ENCODE measurements around the gene XAF1. TPM values are rescaled to one million over a fixed set of nuclear protein-coding genes. Genes with fewer than 3 reads are reported as not detected.
A peak's percentile ranks its signal among the peaks of the same experiment; 100 is the strongest.

Gene XAF1
- polyA plus RNA-seq, 3 donors = 28.4 to 45.9 (median 31.9) TPM

DNA sequence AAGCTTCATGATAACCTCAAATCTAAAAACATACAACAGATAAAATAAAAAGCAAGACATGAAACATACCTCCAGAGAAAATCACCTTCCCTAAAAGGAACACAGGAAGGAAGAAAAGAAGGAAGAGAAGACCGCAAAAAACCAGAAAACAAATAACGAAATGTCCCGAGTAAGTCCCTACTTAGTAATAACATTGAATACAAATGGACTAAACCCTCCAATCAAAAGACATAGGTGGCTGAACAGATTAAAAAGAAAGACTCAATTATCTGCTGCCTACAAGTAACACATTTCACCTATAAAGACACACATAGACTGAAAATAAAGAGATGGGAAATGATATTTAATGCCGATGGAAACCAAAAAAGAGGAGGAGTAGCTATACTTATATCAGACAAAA lies 26.4 kb downstream of the XAF1 start:
- Mint-ChIP-seq H3K4me3 (peak overlapping the region in 1 of 2 donors; percentile 23), H3K27ac (no peak overlapping the region), H3K27me3 (ENCODE audit: low read depth in 3 of 3) (peaks cover 41 to 68% (median 47%) of the 10 kb centered on the region in 3 donors), H3K36me3 (no peaks in the 10 kb centered on the region), H3K4me1 (no peaks in the 10 kb centered on the region), H3K9me3 (peaks cover 0 to 9% (median 1%) of the 10 kb centered on the region in 7 donors)
- Histone ChIP-seq H3K4me3 (replicated peaks in 1 of 3; ENCODE audit: low read depth in 2 of 3, low read length in 3 of 3) (no peak overlapping the region), H3K4me1 (ENCODE audit: control insufficient read depth in 1 of 2, insufficient read depth in 2 of 2, low read length in 2 of 2) (no peaks in the 10 kb centered on the region), H4K20me1 (ENCODE audit: insufficient read depth, low read length) (no peaks in the 10 kb centered on the region), H3K4me2 (replicated peaks; ENCODE audit: extremely low read depth, low read length, poor library complexity, severe bottlenecking) (no peak overlapping the region), H3K79me2 (ENCODE audit: insufficient read depth, low read length) (no peaks in the 10 kb centered on the region), H3K9me3 (replicated peaks in 1 of 2; ENCODE audit: control insufficient read depth in 1 of 2, insufficient read depth in 1 of 2, low read length in 2 of 2) (no peaks in the 10 kb centered on the region), H3K27me3 (ENCODE audit: control insufficient read depth in 2 of 2, insufficient read depth in 2 of 2, low read length in 2 of 2) (peaks cover 23 to 29% of the 10 kb centered on the region in 2 donors), H2AFZ (ENCODE audit: insufficient read depth, low read depth, low read length, poor library complexity, severe bottlenecking) (no peak overlapping the region), H3K9ac (ENCODE audit: insufficient read depth, low read length, poor library complexity, severe bottlenecking) (no peak overlapping the region), H3K27ac (ENCODE audit: low read depth in 1 of 2, low read length in 2 of 2) (no peak overlapping the region), H3K36me3 (replicated peaks in 1 of 2; ENCODE audit: control insufficient read depth in 1 of 2, insufficient read depth in 2 of 2, low read length in 2 of 2) (no peaks in the 10 kb centered on the region)
- TF ChIP-seq, protein P1, sequence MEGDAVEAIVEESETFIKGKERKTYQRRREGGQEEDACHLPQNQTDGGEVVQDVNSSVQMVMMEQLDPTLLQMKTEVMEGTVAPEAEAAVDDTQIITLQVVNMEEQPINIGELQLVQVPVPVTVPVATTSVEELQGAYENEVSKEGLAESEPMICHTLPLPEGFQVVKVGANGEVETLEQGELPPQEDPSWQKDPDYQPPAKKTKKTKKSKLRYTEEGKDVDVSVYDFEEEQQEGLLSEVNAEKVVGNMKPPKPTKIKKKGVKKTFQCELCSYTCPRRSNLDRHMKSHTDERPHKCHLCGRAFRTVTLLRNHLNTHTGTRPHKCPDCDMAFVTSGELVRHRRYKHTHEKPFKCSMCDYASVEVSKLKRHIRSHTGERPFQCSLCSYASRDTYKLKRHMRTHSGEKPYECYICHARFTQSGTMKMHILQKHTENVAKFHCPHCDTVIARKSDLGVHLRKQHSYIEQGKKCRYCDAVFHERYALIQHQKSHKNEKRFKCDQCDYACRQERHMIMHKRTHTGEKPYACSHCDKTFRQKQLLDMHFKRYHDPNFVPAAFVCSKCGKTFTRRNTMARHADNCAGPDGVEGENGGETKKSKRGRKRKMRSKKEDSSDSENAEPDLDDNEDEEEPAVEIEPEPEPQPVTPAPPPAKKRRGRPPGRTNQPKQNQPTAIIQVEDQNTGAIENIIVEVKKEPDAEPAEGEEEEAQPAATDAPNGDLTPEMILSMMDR (IDR thresholded peaks at IDR 0.05) = no peak
- DNase-seq = no peak
- no CpG with 5 or more reads among the region's 4 CpGs for WGBS (ENCODE audit: insufficient coverage)
- intact Hi-C loops (cut with micrococcal nuclease) = no loop called here

DNA sequence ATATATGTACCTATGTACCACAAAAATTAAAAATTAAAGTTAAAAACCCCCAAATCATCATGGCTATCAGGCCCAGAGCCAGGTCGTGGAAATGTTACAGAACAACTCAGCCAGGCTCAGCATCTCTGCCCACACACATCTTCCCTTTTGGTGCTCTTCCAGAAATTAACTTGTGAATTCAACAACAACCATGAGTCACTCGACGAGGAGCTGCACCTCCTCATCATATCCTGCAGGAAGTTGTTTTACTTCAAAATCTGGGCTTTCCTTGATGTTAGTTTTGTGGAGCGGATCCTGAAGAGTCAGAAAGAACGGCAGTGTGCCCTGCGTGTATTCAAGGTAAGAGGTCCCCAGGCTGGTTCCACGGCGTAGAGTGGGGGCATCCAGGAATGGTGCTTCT lies 30.8 kb downstream of the XAF1 start:
- no peak overlapping the region for H3K27ac Mint-ChIP-seq

More for the DNA sequence above, 30.8 kb downstream of the XAF1 start:
- no peaks in the 10 kb centered on the region for H4K20me1 ChIP-seq (ENCODE audit: insufficient read depth, low read length)
- no peak overlapping the region for H3K4me3 ChIP-seq (replicated peaks in 1 of 3; ENCODE audit: low read depth in 2 of 3, low read length in 3 of 3)
- H3K9ac ChIP-seq (ENCODE audit: insufficient read depth, low read length, poor library complexity, severe bottlenecking) = no peak overlapping the region
- no peaks in the 10 kb centered on the region for H3K79me2 ChIP-seq (ENCODE audit: insufficient read depth, low read length)
- H2AFZ ChIP-seq (ENCODE audit: insufficient read depth, low read depth, low read length, poor library complexity, severe bottlenecking) = no peak overlapping the region
- TF ChIP-seq, protein P1 (IDR thresholded peaks at IDR 0.05) = no peak
- no peaks in the 10 kb centered on the region for H3K36me3 ChIP-seq (replicated peaks in 1 of 2; ENCODE audit: control insufficient read depth in 1 of 2, insufficient read depth in 2 of 2, low read length in 2 of 2)
- Mint-ChIP-seq H3K27me3 (ENCODE audit: low read depth in 3 of 3) (peaks cover 31 to 78% (median 45%) of the 10 kb centered on the region in 3 donors), H3K4me1 (peaks cover 2% of the 10 kb centered on the region), H3K36me3 (no peaks in the 10 kb centered on the region), H3K9me3 (peaks cover 0 to 4% (median 1%) of the 10 kb centered on the region in 7 donors), H3K4me3 (no peak overlapping the region)
- 77% methylated on average over 6 of the region's 8 CpGs for WGBS (ENCODE audit: insufficient coverage)
- H3K9me3 ChIP-seq (replicated peaks in 1 of 2; ENCODE audit: control insufficient read depth in 1 of 2, insufficient read depth in 1 of 2, low read length in 2 of 2) = no peaks in the 10 kb centered on the region
- DNase-seq = no peak
- intact Hi-C loops (cut with micrococcal nuclease) = no loop called here
- H3K4me2 ChIP-seq (replicated peaks; ENCODE audit: extremely low read depth, low read length, poor library complexity, severe bottlenecking) = no peak overlapping the region
- H3K27ac ChIP-seq (ENCODE audit: low read depth in 1 of 2, low read length in 2 of 2) = no peak overlapping the region
- peaks cover 32 to 34% of the 10 kb centered on the region in 2 donors for H3K27me3 ChIP-seq (ENCODE audit: control insufficient read depth in 2 of 2, insufficient read depth in 2 of 2, low read length in 2 of 2)
- no peaks in the 10 kb centered on the region for H3K4me1 ChIP-seq (ENCODE audit: control insufficient read depth in 1 of 2, insufficient read depth in 2 of 2, low read length in 2 of 2)

Measured in CD14-positive monocyte (primary cell).